ENCODE data around the gene NFIL3.

- TF ChIP-seq POLR2A (IDR thresholded peaks at IDR 0.05; ENCODE audit: control extremely low read depth in 1 of 2, low read depth in 2 of 2, low read length in 2 of 2) = no peak
- no peak for TF ChIP-seq JUN (IDR thresholded peaks at IDR 0.05; ENCODE audit: low read depth, low read length)
- no peak for TF ChIP-seq GABPA (IDR thresholded peaks at IDR 0.05; ENCODE audit: borderline replicate concordance, insufficient read depth, low read length)
- TF ChIP-seq CTCF (IDR thresholded peaks at IDR 0.05; ENCODE audit: control extremely low read depth in 1 of 3, insufficient read depth in 1 of 3, low read depth in 1 of 3, low read length in 3 of 3) = no peak
- TF ChIP-seq MAX (IDR thresholded peaks at IDR 0.05) = no peak
Measured at GRCh38 chr9:91428927-91429351, 5.3 kb upstream of the NFIL3 start.

Measured in H1 (cell line).